Activated gamma-delta T cell (primary cell): Measurements from ENCODE around the gene MKS1.

ENCODE experiments used
- DNase-seq: peaks from one replicate; lab custom pipeline; 2025; lab: John Stamatoyannopoulos, UW

Gene MKS1

DNA sequence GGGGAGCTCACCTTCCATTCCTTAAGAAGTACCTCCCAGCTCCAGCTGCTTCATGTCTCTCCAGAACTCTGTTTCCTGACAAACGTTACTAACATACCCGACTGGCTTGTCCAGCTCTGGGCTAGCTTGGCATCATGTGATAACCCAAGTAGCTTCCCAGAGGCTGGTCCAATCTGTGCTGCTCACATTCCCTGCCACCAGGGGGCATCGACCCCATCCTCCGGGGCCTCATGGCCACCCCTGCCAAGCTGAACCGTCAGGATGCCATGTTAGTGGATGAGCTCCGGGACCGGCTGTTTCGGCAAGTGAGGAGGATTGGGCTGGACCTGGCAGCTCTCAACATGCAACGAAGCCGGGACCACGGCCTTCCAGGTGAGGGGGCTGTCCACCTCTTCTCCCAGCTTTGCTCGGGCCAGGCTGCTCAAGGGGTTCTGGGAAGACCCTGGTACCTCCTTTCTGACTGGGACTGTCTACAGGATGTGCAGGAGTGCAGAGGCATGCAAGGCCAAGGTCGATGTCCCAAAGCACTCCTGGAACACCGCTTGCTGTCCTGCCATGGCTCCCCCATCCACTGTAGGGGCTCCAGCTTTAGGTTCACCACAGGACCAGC is 18.9 kb downstream of the MKS1 start:
- no peak for DNase-seq

DNA sequence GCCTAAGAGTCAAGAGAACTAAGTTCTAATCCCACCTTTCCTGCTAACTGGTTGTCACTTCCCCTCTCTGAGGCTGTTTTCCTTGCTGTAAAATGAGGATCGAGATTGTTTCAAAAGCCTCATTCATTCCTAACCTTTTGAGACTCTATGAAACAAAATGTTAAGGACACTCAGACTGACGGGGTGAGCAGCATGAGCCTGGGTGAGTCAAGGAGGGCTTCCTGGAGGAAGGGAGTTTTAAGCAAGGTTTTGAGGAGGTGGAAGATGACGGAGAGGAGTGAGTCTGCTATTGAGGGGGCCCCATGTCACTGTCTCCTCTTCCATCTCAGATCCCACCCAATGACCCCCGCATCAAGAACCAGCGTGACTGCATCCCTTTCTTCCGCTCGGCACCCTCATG is 22.4 kb downstream of the MKS1 start:
- no peak for DNase-seq

DNA sequence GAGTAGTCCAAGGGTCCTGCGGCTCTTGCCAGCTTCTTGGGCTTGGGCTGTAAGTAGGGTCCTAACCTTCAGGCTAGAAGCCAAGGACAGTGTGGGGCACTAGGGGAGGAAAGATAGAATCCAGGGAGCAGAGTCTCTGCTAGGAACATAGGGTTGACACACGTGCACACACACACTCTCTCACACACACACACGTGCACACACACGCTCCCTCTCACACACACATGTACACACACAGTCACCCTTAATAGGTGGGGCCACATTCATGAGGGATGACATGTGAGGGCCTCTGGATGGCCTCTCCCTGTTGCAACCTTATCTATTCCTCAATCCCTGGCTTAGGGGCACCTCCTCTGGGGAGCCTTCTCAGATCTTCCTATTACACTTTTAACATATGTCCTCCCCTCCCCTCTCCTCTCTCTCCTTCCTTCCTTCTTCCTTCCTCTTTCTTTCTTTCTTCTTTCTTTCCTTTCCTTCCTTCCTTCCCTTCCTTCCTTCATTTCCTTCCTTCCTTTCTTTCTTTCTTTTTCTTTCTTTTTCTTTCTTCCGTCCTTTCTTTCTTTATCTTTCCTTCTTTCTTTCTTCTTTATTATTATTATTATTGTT is 23.4 kb downstream of the MKS1 start:
- no peak for DNase-seq

DNA sequence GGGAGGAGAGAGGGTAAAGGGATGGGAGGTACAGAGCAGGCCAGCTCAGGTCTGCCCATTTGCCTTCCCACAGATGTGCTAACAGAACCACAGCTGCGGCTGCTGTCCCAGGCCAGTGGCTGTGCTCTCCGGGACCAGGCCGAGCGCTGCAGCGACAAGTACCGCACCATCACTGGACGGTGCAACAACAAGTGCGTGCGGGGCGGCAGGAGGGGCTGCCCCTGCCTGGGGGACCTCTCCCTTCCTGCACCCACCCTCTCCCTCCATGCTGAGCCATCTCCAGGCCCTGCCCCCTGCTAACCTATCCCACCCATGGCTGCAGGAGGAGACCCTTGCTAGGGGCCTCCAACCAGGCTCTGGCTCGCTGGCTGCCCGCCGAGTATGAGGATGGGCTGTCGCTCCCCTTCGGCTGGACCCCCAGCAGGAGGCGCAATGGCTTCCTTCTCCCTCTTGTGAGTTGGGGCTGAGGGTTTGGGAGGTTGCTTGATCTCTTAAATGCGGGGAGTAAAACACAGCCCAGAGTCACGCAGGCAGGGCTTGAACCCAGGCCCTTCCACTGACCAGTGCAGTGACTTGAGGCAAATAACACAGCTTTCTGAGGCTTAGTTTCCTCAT is 25.3 kb downstream of the MKS1 start:
- no peak for DNase-seq

DNA sequence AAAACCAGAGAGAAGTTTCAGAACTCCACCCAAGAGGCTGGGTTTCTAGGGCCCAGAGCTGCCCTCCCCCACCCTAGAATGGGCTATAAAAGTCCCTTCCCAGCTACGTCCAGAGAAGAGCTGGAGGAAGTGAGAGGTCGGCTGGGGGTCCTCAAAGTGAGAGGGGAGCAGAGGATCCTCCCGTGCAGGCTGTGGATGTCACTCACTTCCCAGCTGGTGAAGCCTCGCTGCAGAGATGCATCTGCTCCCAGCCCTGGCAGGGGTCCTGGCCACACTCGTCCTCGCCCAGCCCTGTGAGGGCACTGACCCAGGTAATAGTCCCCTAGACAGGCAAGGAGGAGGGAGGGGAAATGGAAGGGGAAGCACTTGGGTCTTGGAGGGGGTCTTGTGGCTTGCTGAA is 26.4 kb downstream of the MKS1 start, which contains the start of gene EPX:
TSS of gene EPX (plus strand) at position 115 of the 400 bp plus-strand sequence. CDS start at position 236, 121 bp downstream.
- DNase-seq = no peak

DNA sequence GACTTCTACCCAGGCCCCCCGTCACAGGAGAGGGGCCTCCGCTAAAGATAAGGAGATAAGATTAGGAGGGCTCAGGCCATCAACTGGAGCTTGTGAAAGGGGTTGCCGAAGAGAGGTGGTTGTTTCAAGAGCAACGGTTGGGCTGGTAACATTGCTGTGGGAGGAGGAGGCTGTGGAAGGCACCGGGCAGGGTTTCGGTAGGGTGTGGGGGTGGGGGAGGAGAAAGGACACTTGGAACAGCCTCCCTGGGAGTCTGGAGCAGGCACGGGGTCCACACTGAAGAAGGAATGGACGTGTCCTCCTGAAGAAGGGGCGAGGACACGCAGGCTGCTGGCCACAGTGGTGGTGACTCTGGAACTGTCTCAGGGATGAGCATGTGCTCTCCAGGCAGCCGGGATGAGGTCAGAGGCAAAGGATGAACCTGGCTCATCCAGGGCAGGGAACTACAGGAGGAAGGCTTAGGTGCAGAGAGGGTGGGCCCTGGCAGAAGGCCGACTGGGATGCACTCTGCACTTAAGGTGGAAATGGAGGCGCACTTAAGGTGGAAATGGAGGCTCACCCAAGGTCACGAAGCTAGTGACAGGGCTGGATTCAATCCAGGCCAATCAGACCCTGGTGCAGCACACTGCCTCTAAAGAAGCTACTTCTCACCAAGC is 27.7 kb downstream of the MKS1 start:
- no peak for DNase-seq

DNA sequence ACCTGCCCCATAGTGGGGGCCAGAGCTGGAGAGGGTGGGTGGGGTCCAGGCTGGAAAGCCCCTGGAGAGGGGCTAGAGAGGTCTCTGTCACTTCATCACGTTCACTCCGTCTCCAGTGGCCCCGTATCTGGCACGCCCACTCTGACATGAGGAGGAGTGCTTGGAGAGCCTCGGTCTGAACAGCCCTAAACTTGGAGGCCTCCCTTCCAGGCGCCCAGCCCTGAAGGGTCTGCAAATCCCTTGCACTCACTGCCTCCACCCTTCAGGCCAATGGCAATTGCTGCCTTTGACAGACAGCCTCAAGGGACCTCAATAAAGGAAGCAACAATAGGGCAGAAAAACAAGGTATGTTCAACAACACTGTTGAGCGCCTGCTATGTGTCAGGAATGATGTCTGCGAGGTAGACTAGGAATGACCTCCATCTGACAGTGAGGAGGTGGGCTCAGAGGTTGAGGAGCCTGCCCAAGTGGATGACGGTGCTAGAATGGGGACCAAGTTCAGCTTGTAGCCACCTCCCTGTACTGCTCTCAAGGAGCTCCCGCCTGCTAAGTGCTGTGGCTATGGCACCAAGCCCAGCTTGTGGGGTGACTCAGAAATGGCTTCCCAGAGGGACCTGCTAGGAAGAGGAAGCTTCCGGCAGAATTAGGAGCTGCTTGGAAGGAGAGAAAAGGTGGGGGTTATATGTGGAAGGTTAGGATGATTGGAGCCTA is 29.5 kb downstream of the MKS1 start:
- no peak for DNase-seq

DNA sequence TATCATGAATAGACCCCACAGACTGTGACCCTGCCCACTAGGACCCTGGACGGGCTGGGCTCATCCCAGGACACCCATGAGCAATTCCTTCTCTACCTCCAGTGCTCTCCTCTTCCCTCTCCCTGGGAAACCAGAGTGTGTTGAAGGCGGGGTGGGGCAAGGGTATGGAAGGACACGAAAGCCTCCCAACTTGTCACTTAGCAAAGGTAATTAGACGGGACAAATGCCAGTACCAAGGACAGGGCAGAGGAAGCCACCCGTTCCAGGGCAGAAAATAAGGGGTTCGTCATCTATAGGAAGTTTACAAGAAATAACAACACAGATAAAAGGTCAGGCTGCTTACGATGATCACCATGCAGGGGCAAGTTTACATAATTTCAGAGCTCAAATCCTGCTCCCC is 31.4 kb downstream of the MKS1 start:
- DNase-seq = no peak

DNA sequence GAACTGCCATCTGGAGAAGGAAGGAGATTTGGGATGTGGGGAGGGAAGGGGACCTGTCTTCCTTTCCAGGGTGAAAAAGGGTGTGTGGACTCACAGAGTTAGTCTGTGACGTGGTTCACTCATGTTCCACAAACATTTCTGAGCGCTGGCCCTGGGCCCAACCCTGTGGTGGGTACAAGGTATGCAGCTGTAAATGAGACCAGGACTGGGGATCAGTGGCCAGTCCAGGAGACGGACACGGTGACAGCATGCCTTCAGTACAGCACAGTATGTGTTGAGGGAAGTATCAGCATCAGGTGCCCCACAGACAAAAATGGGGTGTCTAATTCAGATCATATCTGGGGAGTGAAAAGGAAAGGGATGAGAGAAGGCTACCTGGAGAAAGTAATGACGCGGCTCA is 32.0 kb downstream of the MKS1 start:
- no peak for DNase-seq

DNA sequence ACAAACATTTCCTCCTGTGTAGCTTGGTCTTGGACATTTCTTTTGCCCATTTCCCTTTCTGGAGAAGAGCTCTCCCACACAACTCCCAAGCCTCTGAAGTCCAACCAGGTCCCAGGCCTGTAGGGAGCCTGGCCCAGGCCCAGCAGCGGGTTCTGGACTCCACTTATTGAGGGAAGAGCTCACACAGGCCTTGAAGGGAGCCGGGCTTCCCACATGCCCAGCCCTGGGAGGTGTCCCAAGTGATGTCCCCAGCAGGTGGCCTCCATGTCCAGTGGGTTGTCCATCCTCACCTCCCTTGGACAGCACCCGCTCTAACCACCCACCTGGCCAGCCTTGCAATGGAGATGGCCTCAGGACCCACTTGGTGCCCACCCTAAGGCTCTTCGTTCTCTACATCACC is 32.5 kb downstream of the MKS1 start:
- no peak for DNase-seq

DNA sequence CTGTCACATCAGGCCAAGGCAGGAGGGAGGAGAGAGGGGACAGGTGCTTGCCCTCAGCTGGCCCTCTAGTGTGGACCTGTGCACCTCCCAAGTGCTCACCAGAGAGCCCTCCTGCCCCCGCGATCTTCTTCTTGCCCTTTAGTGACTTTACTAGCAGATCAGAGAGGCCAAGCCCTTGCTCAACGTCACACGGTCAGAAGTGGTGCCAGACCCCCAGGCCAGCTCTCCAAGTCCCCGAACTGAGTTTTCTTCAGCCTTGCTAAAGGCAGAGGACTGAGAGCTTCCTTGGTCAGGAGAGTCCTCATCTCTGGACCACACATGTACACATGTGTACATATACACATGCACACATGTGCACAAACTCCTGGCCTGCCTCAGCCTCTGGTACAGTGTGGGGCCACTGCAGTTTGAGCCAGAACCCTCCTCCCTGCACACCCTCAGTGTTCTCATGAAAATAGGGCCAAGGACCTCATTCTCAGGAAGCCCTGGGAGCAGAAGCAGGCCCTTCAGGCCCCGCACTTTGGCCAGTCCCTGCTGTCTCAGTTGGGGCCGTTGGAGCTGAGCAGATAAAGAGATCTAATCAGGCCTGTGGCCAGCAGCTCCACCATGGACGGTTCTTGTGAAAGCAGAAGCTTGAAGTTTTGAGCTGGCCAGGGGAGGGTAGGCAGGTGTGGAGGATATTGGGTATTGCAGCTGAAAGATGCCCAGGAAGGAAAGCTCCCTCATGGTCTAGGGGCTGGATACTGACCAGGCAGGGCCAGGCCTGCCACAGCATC is 33.9 kb downstream of the MKS1 start:
- DNase-seq = no peak

DNA sequence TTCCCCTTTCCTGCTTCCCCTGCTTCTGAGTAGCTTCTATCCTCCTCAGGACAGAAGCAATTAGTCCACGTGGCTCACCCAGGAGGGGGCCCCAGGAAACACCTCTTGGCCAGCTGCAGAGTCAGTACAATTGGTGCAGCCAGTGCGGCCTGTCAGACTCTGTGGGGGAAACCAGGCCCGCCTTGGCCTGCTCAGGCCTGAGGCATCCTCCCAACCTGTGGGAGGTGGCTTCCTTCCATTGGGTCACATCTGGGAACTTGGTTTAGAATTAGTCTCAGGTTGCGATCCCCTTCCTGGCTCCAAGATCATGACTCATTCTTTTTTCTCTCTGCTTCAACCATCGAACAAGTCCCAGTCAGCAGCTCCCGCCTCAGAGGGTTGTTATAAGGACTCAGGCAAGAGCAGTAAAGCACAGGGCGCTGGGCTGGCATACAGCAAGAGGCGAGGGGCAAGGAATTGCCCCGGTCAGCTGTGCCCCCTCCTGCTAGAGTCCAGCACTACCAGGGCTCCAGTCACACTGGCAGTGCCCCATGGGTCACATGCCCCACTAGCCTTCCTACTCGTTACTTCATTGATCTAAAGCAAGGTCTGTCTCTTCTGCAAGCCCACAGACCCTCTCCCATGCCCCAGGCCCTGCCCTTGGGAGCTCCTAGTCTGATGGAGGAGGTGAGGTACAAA is 34.6 kb downstream of the MKS1 start:
- no peak for DNase-seq

DNA sequence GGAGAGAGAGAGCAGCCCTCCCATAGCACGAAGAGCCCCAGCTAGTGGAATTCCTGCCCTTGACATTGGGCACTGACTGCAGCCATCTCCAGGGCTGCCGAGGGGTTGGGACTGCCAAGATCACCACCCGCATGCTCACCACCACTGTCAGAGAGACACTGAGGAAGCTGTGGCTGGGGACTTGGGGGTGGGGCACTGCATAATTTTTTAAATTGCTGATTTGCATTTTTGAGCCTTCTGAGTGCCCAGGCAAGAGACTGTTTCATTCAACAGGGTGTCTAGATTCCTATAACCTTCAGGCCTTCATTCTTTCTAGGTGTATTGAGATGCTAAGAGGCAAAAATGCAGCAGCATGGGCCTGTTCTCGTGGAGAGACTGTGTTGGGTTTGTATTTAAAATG is 35.5 kb downstream of the MKS1 start:
- no peak for DNase-seq

DNA sequence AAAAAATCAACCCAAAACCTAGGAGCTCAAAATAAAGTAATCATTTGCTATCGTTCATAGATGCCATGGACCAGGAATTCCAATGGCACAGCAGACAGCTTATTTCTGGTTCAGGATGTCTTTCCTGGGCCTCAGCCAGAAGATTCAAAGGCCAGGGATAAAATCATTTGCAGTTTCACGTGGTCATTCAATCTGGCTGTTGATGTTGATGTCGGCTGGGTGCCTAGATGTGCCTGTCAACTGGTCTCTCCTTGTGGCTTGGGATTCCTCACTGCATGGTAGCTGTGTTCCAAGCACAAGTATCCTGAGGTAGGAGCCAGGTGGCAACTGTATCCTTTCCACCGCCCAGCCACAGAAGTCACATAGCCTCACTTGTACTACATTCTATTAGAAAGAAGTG is 37.3 kb downstream of the MKS1 start:
- no peak for DNase-seq

DNA sequence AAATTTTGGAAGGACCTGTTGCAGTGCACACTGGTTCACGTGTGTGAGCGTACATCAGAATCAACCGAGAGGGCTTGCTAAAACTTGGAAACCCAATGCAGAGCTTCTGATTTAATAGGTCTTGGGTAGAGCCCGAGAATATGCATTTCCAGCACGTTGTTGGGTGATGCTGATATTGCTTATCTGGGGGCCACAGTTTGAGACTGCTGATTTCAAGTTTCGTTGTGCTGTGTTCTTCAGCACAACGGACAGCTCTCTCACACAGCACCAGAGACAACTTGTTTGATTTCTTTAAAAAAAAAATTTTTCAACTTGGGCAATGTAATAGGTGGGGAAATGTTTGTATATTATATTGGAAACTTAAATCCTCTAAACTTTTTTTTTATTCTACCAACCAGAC is 42.9 kb downstream of the MKS1 start:
- DNase-seq = no peak

DNA sequence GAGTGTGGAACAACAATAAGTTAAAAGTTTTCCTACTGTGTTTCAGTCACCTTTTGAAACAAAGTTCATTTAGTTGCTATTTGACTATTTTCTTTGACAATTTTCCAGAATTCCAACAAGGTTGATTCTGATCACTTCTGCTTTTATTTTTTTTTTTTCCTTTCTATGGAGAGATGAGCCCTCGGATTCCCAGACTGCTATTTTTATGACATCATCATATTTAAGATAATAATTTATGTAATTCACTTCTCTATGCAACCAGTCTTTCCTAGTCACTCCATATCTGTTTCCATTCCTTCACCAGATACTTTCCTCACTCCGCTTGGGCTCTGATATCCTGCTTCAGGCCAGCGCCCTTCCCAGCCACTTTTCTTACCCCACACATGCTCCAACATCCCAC is 44.2 kb downstream of the MKS1 start:
- no peak for DNase-seq

DNA sequence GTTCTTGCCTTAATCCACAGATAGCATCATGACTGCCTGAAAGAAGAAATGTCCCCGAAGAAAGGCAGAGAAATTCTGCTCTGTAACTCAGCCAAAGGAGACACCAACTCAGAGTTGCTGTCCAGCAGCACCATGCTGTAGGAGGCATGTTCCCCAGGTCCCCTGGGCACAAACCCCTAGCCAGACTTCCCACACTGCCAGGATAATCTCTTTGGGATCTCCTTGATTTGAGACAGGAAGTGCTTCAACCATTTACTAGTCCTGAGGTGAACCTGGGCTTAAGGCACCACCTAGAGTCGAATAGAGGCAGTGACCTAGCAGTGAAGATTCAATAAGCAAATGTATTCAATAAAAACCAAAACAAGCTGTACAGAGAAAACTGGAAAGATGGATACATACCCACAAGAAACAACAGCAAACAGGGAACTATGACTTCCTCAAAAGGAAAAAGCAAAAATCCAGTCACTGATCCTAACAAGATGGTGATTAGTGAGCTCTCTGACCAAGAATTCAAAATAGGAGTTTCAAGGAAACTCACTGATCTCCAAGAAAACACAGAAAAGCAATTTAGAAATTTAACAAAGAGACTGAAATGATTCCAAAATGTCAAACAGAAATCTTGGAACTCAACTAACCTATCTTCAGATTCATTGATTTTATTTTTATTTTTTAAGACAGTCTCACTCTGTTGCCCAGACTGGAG is 46.5 kb downstream of the MKS1 start:
- no peak for DNase-seq

DNA sequence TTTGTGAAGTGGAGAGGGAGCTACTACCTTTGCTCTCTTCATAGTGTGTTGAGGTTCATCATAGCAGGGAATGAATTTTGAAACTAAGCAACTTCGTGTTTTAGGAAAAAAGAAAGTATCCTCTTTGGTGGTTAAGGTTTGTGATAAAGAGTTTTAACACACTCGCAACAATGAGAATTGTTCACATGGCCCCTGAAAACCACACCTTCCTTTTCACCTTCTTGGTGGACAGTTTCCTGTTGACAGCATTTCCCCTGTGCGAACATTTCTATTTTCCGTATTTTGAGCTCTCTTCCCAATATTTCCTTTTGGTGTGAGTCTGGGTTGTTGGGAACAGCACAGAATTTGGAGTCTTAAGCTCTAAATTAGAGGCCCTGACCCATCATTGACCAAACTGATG is 48.4 kb downstream of the MKS1 start:
- DNase-seq = no peak

DNA sequence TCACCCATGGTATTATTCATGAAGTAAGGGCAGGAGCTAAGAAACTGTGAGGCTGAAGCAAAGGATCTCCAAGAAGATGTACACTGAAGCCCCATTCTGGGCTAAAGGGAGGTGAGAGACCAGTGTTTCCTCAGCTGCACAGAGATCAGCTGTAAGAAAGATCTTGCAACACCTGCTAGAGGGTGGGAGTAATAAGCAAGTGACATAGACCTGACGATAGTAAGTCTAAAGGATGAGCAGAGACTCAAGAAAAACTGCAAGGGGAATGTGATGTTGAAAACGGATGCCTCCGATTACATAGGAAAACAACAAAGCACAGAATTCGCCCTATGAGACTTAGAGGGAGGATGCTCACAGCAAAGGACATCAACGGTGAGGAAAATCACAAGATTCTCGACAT is 52.4 kb downstream of the MKS1 start, which contains the start of gene OR4D2:
TSS of gene OR4D2 (plus strand) at position 301 of the 400 bp plus-strand sequence. CDS start 2,674 bp downstream, outside the sequence.
- DNase-seq = no peak

DNA sequence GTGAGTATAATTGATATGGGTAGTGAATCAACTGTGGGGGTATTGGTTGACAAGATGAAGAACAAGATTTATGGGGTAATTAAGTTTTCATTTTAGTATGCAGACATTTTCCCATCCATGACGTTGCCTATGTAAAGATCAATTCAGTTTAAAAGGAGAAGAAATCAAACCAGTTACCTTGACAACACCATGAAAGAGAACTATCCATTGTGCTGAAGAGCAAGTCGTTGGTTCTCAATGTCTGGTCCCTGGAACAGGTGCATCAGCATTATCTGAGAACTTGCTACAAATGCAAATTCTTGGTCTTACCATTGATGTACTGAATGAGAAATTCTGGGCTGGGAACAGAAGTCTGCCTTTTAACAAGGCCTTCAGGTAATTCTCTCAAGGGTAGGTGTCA is 53.1 kb downstream of the MKS1 start:
- DNase-seq = no peak
